HG03108 (cell line): ENCODE results near the gene ETFA.

Source experiments
- ATAC-seq: cut with Tn5 transposase; IDR thresholded peaks from one replicate; pipeline ENCODE4 v1.9.1; 2021; ENCODE audit warnings: moderate library complexity; ENCODE audit not compliant: unreplicated experiment

ETFA gene

GRCh38 chr15:76221085-76221767 is 90.0 kb downstream of the ETFA start:
- ATAC-seq, result no peak

- no peak for ATAC-seq
Observed at GRCh38 chr15:76217882-76218217, 93.4 kb downstream of the ETFA start.

GRCh38 chr15:76217029-76217881 is 94.0 kb downstream of the ETFA start:
- ATAC-seq, result no peak

DNA sequence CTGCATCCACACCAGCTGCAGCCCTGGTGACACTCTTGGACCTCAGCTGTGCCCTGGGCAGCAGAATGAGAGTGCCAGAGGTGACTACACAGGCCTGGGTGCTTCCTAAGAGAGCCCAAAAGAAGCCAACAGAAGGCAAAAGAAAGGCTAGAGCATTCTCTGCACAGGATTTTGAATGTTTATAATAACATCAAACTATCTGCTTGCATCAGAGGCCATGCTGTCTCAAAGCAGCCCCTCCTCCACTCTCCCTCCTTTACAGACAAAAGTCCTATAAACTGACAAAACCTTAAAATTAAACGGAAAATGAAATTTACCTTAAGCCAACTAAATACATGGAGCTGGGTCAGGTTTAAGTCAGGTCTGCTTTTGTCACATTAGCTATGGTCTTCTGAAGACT is 95.6 kb downstream of the ETFA start:
- ATAC-seq, result no peak

GRCh38 chr15:76209942-76210341 is 101.3 kb downstream of the ETFA start:
- no peak for ATAC-seq

DNA sequence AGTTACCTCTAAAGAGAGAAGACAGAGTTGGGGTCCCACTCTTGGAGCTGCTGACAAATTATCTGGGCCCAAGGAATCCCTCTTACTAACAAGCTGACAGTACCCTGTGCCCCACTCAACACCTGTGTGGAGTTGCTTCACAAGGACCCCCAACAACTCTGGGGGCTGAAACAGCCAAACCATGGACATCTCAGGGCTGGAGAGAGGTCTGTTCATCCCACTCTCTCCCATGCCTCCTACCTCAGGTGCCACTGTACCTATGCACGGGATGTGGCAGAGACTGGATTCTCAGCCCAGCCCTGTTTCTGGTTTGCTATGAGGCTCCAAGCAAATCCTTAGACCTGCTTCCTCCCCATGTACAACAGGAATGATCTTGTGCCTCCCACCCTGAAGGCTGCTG is 101.7 kb downstream of the ETFA start:
- ATAC-seq, result no peak

- ATAC-seq, result no peak
Observed at GRCh38 chr15:76208786-76209424, 102.4 kb downstream of the ETFA start.

DNA sequence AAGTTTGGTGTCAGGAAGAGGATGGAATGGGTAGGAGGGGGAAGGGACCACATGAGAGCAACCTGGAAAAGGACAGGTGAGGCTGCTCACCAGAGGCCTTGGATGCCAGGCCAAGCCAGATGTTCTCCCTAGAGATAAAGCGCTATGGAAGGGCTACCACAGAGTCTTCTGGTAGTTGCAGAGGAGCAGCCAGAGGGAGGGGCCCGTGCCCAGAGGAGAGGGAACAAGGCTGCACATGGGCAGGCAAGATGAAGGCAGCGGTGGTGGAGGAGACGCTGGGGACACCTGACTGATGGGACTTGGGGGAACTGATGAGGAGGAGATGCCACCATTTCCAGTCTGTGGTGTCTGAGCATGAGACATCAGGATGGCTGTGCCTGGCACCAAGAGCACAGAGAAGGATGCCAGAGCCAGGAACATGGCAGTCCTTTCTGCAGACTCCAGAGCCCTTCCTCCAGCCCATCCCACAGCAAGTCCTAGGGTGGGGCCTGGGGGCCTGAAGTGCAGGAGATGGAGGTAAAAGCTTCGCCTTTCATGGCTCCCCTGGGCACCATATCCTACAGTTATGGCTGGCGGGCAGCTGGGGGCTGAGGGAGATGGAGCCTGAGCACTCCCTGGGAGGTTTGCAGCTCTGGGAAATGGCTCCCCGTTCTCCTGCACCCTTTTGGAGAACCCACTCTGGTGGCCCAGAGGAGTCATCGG is 103.0 kb downstream of the ETFA start:
- no peak for ATAC-seq

- ATAC-seq, result no peak
Observed at GRCh38 chr15:76206325-76206976, 104.8 kb downstream of the ETFA start.

DNA sequence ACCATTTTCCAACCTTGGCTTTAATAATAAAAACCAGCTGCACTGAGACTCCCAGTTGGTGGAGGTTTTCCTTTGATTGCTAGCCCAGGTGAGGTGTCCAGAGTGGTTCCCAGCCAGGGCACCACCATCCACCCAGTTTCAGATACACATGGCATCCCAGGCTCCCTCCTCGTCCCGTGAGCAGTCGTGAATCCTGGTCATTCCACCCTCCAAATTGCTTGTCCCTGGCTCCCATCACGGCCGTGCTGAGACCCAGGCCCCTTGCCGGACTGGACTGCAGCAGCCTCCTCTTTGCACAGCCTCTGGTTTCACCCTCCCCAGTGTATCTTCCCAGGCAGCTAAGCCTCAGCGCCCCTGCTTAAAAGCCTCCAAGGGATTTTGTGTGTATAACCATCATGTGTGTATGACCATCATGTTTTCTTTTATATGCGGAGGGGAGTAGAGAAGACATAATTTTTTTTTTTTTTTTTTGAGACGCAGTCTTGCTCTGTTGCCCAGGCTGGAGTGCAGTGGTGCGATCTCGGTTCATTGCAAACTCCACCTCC is 106.3 kb downstream of the ETFA start:
- no peak for ATAC-seq

DNA sequence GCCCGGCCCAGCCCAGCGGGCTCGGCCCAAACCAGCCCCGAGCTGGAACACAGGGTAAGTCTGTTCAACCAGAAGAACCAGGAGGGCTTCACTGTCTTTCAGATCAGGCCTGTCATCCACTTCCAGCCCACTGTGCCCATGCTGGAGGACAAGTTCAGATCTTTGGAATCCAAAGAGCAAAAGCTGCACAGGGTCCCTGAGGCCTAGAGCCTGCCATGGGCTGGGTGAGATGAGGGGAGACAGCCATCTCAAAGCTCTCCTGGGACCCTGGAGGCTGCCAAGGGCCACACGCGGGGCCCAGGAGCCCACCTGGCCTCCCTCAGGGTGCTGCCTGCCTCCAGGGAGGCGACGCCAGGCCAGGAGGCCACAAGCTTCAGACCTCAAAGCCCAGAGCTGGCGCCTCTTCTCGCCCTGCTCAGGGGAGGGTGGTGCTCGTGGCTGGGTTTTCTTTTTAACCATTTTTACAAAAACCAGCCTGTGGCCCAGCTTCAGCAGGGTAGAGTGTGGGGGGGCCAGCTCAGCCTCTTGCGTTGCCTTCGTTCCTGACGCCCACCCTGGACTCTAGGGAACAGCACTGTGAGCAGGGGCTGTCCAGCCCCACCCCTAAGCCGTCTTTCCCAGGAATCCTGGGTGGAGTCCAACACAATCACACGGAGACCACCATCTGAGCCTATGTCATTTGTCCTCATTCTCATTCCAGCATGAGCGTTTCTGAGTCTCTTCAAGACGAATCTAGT is 107.0 kb downstream of the ETFA start:
- ATAC-seq, result no peak

GRCh38 chr15:76203346-76204108 is 107.7 kb downstream of the ETFA start:
- ATAC-seq, result no peak

DNA sequence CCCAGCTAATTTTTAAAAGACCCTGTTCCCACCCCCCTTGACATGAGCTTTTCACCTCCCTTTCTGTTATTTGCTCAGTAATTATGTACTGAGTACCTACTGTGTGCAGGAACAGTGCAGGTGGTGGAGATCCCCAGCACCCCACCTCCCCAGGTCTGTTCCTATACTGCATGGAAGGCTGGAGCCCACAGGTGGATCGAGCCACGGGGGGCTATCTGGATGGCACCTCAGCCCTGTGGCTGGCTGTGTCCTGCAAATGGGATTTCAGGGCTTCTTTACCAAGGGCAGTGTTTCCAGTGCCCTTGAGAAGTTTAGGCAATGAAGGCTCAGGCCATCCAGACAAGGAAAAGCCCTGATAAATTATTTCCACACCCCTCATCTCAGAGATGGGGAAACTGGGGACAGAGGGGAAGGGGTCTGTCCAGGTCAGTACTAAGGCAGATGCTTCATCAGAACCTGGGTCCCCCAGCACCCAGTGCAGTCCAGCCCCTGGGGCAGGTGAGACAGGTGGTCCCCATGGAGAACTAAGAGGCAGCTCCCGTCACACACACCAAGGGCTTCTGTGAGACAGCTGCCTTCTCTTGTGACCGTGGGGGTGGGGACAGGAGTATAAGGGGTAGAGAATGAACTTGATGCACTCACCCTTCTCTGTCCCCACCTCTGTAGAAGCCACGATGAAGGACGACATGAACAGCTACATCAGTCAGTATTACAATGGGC is 109.6 kb downstream of the ETFA start:
- ATAC-seq, result no peak

GRCh38 chr15:76200641-76201105 is 110.6 kb downstream of the ETFA start:
- ATAC-seq, result no peak

- no peak for ATAC-seq
Observed at GRCh38 chr15:76200083-76200465, 111.2 kb downstream of the ETFA start.

DNA sequence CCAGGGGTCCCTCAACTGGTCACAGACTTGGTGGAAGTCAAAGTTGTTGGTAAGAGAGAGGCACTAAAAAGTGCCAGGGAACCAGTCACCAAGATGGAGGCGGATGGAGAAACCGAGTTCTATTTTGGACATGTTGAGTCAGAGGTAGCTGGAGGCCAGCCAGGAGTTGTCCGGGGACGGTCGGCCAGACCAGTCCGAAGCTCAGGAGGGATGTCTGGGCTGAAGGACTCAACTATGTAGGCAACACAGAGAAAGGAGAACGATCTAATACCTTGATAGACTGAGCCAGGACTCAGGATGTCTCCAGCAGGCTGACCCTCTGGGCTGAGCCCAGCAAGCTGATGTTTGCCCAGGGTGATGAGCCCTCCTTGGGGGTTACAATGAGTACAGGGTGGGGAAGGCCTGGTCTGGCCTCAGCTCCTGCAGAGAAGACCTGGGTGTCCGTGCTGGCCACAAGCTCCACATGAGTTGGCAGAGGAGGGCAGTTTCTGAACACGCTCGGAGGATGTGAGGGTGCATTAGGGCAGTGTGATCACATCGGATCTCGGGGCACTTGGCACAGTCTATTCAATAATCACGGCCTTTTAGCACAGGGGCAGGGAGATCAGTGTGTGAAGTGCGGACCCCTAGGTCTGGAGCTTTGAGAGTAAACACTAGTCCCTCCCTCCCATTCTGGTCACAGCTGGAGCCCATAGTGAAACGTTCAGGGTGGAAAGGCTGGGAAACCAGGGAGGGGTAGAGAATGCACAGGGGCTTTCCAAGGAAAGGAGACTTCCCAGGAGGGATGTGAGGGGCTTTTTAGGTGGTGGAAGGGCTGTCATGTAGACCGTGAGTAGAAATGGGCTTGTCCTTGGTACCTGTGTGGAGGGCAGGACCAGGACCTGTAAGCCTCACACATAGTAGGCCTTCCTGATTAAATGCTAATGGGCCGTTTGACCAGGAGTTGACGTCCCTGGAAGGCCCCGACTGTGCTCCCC is 111.9 kb downstream of the ETFA start:
- ATAC-seq, result no peak

DNA sequence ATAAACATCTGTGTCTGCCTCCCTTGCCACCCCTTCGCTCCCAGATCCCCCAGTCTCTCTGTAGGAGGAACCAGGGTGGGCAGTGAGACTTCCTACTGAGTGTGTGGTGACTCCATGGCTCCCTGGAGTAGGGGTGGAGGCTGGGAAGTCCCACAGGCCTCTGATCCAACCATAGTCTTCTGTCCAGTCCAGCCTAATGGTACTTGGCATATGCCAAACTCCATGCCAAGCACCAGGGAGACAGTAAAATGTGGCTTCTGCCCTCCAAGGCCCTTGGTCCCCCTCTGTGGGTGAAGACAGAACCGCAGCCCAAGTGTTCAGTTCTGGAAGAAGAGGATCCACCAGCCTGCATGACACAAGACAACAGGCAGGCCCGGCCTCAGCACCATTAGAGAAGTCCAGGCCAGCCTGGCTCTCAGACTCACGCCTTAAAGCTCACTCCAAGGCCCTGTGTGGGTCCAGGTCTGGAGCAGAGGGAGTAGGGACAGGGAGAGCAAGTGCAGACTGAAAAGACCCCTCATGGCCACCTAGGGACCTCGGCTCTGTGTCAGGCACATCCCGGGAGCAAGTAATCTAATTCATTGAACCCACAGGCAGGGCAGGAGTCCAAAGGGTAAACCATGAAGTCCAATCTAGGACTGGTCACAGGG is 112.7 kb downstream of the ETFA start:
- ATAC-seq, result no peak
